GM18508 (cell line): ENCODE measurements around the gene TRIM66.
"Not testable (repeated sequence)": the region's sequence is repeated elsewhere in the genome, so short reads cannot be mapped to it uniquely, and the experiment has no call there.

ENCODE experiments used
- ATAC-seq: cut with Tn5 transposase; IDR thresholded peaks from one replicate; pipeline ENCODE4 v1.9.1; 2021; ENCODE audit warnings: moderate number of reproducible peaks; ENCODE audit not compliant: insufficient read depth, unreplicated experiment

Gene TRIM66

GRCh38 chr11:8670081-8670480 lies 12.4 kb downstream of the TRIM66 start:
- ATAC-seq = not testable (repeated sequence)

GRCh38 chr11:8665222-8665621 lies 17.2 kb downstream of the TRIM66 start:
- ATAC-seq = no peak

GRCh38 chr11:8661001-8661795 lies 21.3 kb downstream of the TRIM66 start:
- no peak for ATAC-seq

- no peak for ATAC-seq
Observed at GRCh38 chr11:8658321-8659057, 24.0 kb downstream of the TRIM66 start.

GRCh38 chr11:8656291-8656690 lies 26.2 kb downstream of the TRIM66 start:
- ATAC-seq = no peak

- ATAC-seq = no peak
Observed at GRCh38 chr11:8654503-8654902, 28.0 kb downstream of the TRIM66 start.

GRCh38 chr11:8652140-8652539 lies 30.3 kb downstream of the TRIM66 start:
- no peak for ATAC-seq

- no peak for ATAC-seq
Observed at GRCh38 chr11:8650401-8650990, 32.0 kb downstream of the TRIM66 start.

- no peak for ATAC-seq
Observed at GRCh38 chr11:8649361-8649760, 33.1 kb downstream of the TRIM66 start.

- no peak for ATAC-seq
Observed at GRCh38 chr11:8646873-8647272, 35.6 kb downstream of the TRIM66 start.

GRCh38 chr11:8642196-8642841 lies 40.1 kb downstream of the TRIM66 start:
- no peak for ATAC-seq

GRCh38 chr11:8641332-8641731 lies 41.1 kb downstream of the TRIM66 start:
- no peak for ATAC-seq

GRCh38 chr11:8640267-8640906 lies 42.1 kb downstream of the TRIM66 start:
- no peak for ATAC-seq

GRCh38 chr11:8639655-8640054 lies 42.8 kb downstream of the TRIM66 start:
- ATAC-seq = no peak

GRCh38 chr11:8638300-8638699 lies 44.2 kb downstream of the TRIM66 start:
- ATAC-seq = no peak

GRCh38 chr11:8636127-8636526 lies 46.3 kb downstream of the TRIM66 start:
- no peak for ATAC-seq

GRCh38 chr11:8634498-8634897 lies 48.0 kb downstream of the TRIM66 start:
- no peak for ATAC-seq

- no peak for ATAC-seq
Observed at GRCh38 chr11:8631395-8632118, 50.9 kb downstream of the TRIM66 start.

- no peak for ATAC-seq
Observed at GRCh38 chr11:8624698-8625097, 57.8 kb downstream of the TRIM66 start.

- no peak for ATAC-seq
Observed at GRCh38 chr11:8621147-8621546, 61.3 kb downstream of the TRIM66 start.
